HCT116 (cell line): ENCODE data around the gene AURKAIP1.

Experiments used
- EZH2 ChIP-seq: fragments of 200-600 bp; sonication (generic); IDR thresholded peaks from 2 replicates; pipeline ENCODE4 v1.6.1; 2017; ENCODE audit warnings: antibody characterized with exemption, mixed run types
- EZH2phosphoT487 ChIP-seq: fragments of 200-600 bp; IDR thresholded peaks from 2 replicates; pipeline ENCODE4 v1.6.1; 2018; ENCODE audit warnings: antibody characterized with exemption, borderline replicate concordance
- POLR2A ChIP-seq: IDR thresholded peaks from 2 replicates; pipeline ENCODE4 v1.7.0; 2011; ENCODE audit warnings: borderline replicate concordance; ENCODE audit not compliant: insufficient read depth, insufficient read length; ENCODE audit errors: extremely low read depth
- POLR2AphosphoS5 ChIP-seq: IDR thresholded peaks from 2 replicates; pipeline ENCODE4 v1.6.1; 2011; ENCODE audit warnings: mild to moderate bottlenecking, low read depth, low read length, moderate library complexity
- SP1 ChIP-seq: IDR thresholded peaks from 2 replicates; pipeline ENCODE4 v1.6.1; 2012; ENCODE audit warnings: low read depth
- TF ChIP-seq, protein P1 (sequence below), 3 experiments: fragments of 200-600 bp in 1 of 3; sonication (generic) in 1 of 3; IDR thresholded peaks in 2 of 3; conservative IDR thresholded peaks in 1 of 3; 2 replicates each; pipeline ENCODE4 v1.5.1; 2012 to 2017; ENCODE audit warnings: low read depth in 2 of 3, low read length in 2 of 3, antibody characterized with exemption in 1 of 3, borderline replicate concordance in 1 of 3, control low read depth in 1 of 3, mild to moderate bottlenecking in 1 of 3, mixed read lengths in 1 of 3, mixed run types in 1 of 3, moderate library complexity in 1 of 3; ENCODE audit not compliant: insufficient read depth in 1 of 3
- TF ChIP-seq, protein P2 (sequence below): IDR thresholded peaks from 2 replicates; pipeline ENCODE4 v1.6.1; 2012; ENCODE audit warnings: low read depth
- TF ChIP-seq, protein P3 (sequence below): IDR thresholded peaks from 2 replicates; pipeline ENCODE4 v1.6.1; 2012

DNA sequence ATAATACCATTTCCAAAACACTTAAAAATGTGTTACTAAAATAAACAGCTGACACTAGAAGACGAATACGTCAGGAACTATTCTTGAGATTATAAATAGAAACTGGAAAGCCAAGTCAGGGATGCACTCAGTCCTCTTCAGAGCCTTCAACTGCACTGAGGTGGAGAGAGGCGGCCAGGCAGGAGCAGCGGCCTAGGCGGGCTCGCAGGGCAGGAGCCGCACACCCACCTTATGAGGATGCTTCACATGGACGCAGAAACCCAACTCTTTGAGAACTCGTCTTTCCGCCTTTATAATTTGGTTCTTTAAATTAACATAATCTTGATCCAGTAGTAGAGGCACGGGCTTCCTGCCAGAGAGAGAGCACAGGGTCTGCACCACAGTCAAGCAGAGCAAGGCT lies 20.2 kb upstream of the AURKAIP1 start:
- no peak for TF ChIP-seq EZH2
- TF ChIP-seq, protein P1, sequence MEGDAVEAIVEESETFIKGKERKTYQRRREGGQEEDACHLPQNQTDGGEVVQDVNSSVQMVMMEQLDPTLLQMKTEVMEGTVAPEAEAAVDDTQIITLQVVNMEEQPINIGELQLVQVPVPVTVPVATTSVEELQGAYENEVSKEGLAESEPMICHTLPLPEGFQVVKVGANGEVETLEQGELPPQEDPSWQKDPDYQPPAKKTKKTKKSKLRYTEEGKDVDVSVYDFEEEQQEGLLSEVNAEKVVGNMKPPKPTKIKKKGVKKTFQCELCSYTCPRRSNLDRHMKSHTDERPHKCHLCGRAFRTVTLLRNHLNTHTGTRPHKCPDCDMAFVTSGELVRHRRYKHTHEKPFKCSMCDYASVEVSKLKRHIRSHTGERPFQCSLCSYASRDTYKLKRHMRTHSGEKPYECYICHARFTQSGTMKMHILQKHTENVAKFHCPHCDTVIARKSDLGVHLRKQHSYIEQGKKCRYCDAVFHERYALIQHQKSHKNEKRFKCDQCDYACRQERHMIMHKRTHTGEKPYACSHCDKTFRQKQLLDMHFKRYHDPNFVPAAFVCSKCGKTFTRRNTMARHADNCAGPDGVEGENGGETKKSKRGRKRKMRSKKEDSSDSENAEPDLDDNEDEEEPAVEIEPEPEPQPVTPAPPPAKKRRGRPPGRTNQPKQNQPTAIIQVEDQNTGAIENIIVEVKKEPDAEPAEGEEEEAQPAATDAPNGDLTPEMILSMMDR (IDR thresholded peaks at IDR 0.05 in 2 of 3, conservative IDR thresholded peaks at IDR 0.05 in 1 of 3; ENCODE audit: borderline replicate concordance in 1 of 3, insufficient read depth in 1 of 3, low read depth in 2 of 3, low read length in 2 of 3) = no peak
- no peak for TF ChIP-seq POLR2AphosphoS5
- TF ChIP-seq SP1 = no peak
- no peak for TF ChIP-seq POLR2A
- TF ChIP-seq, protein P2, sequence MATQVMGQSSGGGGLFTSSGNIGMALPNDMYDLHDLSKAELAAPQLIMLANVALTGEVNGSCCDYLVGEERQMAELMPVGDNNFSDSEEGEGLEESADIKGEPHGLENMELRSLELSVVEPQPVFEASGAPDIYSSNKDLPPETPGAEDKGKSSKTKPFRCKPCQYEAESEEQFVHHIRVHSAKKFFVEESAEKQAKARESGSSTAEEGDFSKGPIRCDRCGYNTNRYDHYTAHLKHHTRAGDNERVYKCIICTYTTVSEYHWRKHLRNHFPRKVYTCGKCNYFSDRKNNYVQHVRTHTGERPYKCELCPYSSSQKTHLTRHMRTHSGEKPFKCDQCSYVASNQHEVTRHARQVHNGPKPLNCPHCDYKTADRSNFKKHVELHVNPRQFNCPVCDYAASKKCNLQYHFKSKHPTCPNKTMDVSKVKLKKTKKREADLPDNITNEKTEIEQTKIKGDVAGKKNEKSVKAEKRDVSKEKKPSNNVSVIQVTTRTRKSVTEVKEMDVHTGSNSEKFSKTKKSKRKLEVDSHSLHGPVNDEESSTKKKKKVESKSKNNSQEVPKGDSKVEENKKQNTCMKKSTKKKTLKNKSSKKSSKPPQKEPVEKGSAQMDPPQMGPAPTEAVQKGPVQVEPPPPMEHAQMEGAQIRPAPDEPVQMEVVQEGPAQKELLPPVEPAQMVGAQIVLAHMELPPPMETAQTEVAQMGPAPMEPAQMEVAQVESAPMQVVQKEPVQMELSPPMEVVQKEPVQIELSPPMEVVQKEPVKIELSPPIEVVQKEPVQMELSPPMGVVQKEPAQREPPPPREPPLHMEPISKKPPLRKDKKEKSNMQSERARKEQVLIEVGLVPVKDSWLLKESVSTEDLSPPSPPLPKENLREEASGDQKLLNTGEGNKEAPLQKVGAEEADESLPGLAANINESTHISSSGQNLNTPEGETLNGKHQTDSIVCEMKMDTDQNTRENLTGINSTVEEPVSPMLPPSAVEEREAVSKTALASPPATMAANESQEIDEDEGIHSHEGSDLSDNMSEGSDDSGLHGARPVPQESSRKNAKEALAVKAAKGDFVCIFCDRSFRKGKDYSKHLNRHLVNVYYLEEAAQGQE = no peak
- TF ChIP-seq, protein P3, sequence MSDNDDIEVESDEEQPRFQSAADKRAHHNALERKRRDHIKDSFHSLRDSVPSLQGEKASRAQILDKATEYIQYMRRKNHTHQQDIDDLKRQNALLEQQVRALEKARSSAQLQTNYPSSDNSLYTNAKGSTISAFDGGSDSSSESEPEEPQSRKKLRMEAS = no peak
- TF ChIP-seq EZH2phosphoT487 = no peak
